ENCODE measurements around the gene MOGAT2. TPM values are rescaled to one million over a fixed set of nuclear protein-coding genes. Genes with fewer than 3 reads are reported as not detected.

Gene MOGAT2
- total RNA-seq, 1 donor from 2014 or later = not detected

GRCh38 chr11:75728992-75729391 is 11.4 kb downstream of the MOGAT2 start:
- Histone ChIP-seq H3K4me3 (no peak overlapping the region), H3K36me3 (no peaks in the 10 kb centered on the region), H3K9me3 (no peaks in the 10 kb centered on the region), H3K27ac (no peak overlapping the region), H3K27me3 (no peaks in the 10 kb centered on the region), H3K4me1 (no peaks in the 10 kb centered on the region)
- no peak for DNase-seq (ENCODE audit: extremely low spot score in 2 of 2)
- TF ChIP-seq, protein P1, sequence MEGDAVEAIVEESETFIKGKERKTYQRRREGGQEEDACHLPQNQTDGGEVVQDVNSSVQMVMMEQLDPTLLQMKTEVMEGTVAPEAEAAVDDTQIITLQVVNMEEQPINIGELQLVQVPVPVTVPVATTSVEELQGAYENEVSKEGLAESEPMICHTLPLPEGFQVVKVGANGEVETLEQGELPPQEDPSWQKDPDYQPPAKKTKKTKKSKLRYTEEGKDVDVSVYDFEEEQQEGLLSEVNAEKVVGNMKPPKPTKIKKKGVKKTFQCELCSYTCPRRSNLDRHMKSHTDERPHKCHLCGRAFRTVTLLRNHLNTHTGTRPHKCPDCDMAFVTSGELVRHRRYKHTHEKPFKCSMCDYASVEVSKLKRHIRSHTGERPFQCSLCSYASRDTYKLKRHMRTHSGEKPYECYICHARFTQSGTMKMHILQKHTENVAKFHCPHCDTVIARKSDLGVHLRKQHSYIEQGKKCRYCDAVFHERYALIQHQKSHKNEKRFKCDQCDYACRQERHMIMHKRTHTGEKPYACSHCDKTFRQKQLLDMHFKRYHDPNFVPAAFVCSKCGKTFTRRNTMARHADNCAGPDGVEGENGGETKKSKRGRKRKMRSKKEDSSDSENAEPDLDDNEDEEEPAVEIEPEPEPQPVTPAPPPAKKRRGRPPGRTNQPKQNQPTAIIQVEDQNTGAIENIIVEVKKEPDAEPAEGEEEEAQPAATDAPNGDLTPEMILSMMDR (IDR thresholded peaks at IDR 0.05) = no peak
- no peak for TF ChIP-seq POLR2A (IDR thresholded peaks at IDR 0.05)
- TF ChIP-seq POLR2AphosphoS5 (IDR thresholded peaks at IDR 0.05; ENCODE audit: insufficient read depth in 1 of 2, low read depth in 1 of 2) = no peak
- intact Hi-C loops (cut with DNase I) = no loop called here

GRCh38 chr11:75731095-75731494 is 13.5 kb downstream of the MOGAT2 start:
- DNase-seq (ENCODE audit: extremely low spot score in 2 of 2) = no peak
- H3K27me3 ChIP-seq = no peaks in the 10 kb centered on the region
- H3K36me3 ChIP-seq = no peaks in the 10 kb centered on the region
- H3K4me3 ChIP-seq = no peak overlapping the region
- TF ChIP-seq, protein P1 (IDR thresholded peaks at IDR 0.05) = no peak
- TF ChIP-seq POLR2A (IDR thresholded peaks at IDR 0.05) (no peak), POLR2AphosphoS5 (IDR thresholded peaks at IDR 0.05; ENCODE audit: insufficient read depth in 1 of 2, low read depth in 1 of 2) (no peak)
- intact Hi-C loops (cut with DNase I) = no loop called here
- H3K27ac ChIP-seq = no peak overlapping the region
- no peaks in the 10 kb centered on the region for H3K9me3 ChIP-seq
- H3K4me1 ChIP-seq = no peaks in the 10 kb centered on the region

DNA sequence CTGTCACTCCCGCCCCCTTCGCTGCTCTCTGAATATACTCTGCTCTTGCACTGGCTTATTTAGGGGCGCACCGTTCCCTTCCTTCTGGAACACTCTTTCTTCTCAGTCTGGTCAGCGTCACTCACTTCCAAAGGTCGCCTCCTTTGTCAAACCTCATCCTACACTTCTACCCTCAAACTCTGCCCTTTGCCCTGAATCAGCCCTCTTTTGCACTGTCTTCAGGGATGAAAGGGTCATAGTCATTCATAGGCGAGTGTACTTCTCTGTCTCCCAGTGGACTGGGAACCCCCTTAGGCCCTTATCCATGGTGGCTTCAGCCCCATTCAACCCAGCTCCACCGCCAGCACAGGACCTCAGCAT is 15.4 kb downstream of the MOGAT2 start:
- Histone ChIP-seq H3K27me3 (no peaks in the 10 kb centered on the region), H3K4me1 (no peaks in the 10 kb centered on the region), H3K9me3 (no peaks in the 10 kb centered on the region), H3K36me3 (no peaks in the 10 kb centered on the region), H3K4me3 (no peak overlapping the region), H3K27ac (no peak overlapping the region)
- no peak for DNase-seq (ENCODE audit: extremely low spot score in 2 of 2)
- intact Hi-C loops (cut with DNase I) = no loop called here
- TF ChIP-seq POLR2A (IDR thresholded peaks at IDR 0.05) = no peak
- no peak for TF ChIP-seq POLR2AphosphoS5 (IDR thresholded peaks at IDR 0.05; ENCODE audit: insufficient read depth in 1 of 2, low read depth in 1 of 2)
- TF ChIP-seq, protein P1 (IDR thresholded peaks at IDR 0.05) = no peak

DNA sequence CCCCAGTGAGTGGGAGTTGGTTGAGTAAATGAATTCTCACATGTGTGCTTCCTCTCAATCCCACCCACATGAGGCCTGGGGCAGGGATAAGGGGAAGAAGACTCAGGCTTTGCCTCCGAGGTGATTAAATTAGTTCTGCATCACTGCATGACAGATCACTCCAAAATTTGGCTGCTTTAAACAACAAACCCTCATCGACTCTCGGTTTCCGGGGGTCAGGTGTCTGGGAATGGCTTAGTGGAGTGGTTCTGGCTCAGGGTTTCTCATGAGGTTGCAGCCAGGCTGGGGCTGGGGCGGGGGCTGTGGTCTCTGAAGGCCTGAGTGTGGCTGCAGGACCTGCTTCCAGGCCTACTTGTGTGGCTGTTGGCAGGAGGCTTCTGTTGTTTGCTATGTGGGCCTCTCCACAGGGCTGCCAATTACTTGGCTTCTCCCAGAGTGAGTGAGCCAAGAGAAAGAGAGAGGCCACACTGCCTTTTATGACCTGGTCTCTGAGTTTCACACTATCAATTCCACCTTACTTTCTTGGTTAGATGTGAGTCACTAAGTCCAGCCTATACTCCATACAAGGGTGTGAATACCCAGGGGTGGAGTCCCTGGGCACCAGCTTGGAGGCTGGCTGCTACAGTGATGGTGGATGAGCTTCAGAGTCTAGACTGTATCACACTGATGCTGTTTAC is 15.9 kb downstream of the MOGAT2 start:
- intact Hi-C loops (cut with DNase I) = no loop called here
- Histone ChIP-seq H3K4me3 (no peak overlapping the region), H3K4me1 (no peaks in the 10 kb centered on the region), H3K36me3 (no peaks in the 10 kb centered on the region), H3K9me3 (no peaks in the 10 kb centered on the region), H3K27me3 (no peaks in the 10 kb centered on the region), H3K27ac (no peak overlapping the region)
- DNase-seq (ENCODE audit: extremely low spot score in 2 of 2) = no peak
- no peak for TF ChIP-seq POLR2A (IDR thresholded peaks at IDR 0.05)
- no peak for TF ChIP-seq POLR2AphosphoS5 (IDR thresholded peaks at IDR 0.05; ENCODE audit: insufficient read depth in 1 of 2, low read depth in 1 of 2)
- TF ChIP-seq, protein P1 (IDR thresholded peaks at IDR 0.05) = no peak

GRCh38 chr11:75734491-75735180 is 17.0 kb downstream of the MOGAT2 start:
- intact Hi-C loops (cut with DNase I) = no loop called here
- H3K4me1 ChIP-seq = no peaks in the 10 kb centered on the region
- TF ChIP-seq POLR2A (IDR thresholded peaks at IDR 0.05) = no peak
- no peak for TF ChIP-seq POLR2AphosphoS5 (IDR thresholded peaks at IDR 0.05; ENCODE audit: insufficient read depth in 1 of 2, low read depth in 1 of 2)
- TF ChIP-seq, protein P1 (IDR thresholded peaks at IDR 0.05) = no peak
- no peaks in the 10 kb centered on the region for H3K36me3 ChIP-seq
- H3K4me3 ChIP-seq = no peak overlapping the region
- no peak for DNase-seq (ENCODE audit: extremely low spot score in 2 of 2)
- H3K27me3 ChIP-seq = no peaks in the 10 kb centered on the region
- no peaks in the 10 kb centered on the region for H3K9me3 ChIP-seq
- H3K27ac ChIP-seq = no peak overlapping the region

All from vagina (tissue), 2 donors.